NCI-H524 treated with DMSO at 0.1 percent for 48 hours (cell line): ENCODE data around the gene ELAPOR2.
"Not testable (repeated sequence)": the region's sequence is repeated elsewhere in the genome, so short reads cannot be mapped to it uniquely, and the experiment has no call there.

ENCODE experiments used
- DNase-seq: peaks from one replicate; lab custom pipeline; 2025; lab: John Stamatoyannopoulos, UW

ELAPOR2 gene

DNA sequence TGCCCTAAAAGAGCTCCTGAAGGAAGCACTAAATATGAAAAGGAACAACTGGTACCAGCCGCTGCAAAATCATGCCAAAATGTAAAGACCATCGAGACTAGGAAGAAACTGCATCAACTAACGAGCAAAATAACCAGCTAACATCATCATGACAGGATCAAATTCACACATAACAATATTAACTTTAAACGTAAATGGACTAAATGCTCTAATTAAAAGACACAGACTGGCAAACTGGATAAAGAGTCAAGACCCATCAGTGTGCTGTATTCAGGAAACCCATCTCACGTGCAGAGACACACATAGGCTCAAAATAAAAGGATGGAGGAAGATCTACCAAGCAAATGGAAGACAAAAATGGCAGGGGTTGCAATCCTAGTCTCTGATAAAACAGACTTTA is 17.9 kb downstream of the ELAPOR2 start:
- not testable (repeated sequence) for DNase-seq

DNA sequence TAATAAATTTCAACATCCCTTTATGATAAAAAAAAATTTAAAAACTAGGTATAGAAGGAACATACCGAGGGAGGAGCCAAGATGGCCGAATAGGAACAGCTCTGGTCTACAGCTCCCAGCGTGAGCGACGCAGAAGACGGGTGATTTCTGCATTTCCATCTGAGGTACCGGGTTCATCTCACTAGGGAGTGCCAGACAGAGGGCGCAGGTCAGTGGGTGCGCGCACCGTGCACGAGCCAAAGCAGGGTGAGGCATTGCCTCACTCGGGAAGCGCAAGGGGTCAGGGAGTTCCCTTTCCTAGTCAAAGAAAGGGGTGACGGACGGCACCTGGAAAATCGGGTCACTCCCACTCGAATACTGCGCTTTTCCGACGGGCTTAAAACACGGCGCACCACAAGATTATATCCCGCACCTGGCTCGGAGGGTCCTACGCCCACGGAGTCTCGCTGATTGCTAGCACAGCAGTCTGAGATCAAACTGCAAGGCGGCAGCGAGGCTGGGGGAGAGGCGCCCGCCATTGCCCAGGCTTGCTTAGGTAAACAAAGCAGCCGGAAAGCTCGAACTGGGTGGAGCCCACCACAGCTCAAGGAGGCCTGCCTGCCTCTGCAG is 19.7 kb downstream of the ELAPOR2 start:
- not testable (repeated sequence) for DNase-seq

DNA sequence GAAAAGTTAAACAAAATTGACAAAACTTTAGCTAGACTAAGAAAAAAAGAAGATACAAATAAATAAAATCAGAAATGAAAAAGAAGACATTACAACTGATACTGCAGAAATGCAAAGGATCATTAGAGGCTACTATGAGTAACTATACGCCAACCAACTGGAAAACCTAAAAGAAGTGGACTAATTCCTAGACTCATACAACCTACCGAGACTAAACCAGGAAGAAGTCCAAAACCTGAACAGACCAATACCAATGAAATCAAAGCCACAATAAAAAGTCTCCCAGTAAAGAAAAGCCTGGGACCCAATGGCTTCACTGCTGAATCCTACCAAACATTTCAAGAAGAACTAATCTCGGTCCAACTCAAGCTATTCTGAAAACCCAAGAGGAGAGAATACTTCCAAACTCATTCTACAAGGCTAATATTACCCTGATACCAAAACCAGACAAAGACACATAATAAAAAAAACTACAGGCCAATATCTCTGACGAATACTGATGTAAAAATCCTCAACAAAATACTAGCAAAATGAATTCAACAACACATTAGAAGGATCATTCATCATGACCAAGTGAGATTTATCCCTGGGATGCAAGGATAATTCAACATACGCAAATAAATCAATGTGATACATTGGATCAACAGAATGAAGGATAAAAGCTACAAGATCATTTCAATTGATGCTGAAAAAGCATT is 20.3 kb downstream of the ELAPOR2 start:
- DNase-seq = no peak

DNA sequence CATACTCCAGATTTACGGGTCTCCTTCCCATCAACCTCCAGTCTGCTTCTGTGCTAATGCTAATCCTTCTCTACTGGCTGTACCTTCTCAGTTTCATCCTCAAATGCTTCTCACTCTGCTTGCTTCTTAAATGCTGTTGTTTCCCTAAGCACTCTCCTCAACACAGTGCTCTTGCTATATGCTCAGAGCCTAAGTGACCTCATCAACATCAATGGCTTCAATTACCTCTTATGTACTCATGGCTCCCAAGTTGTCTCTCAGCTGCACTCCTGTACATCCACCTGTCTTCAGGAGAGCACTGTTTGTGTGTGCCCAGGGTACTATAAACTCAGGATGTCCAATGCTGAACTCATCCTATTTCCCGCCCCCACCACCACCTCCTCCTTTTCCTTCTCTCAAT is 22.5 kb downstream of the ELAPOR2 start:
- no peak for DNase-seq

DNA sequence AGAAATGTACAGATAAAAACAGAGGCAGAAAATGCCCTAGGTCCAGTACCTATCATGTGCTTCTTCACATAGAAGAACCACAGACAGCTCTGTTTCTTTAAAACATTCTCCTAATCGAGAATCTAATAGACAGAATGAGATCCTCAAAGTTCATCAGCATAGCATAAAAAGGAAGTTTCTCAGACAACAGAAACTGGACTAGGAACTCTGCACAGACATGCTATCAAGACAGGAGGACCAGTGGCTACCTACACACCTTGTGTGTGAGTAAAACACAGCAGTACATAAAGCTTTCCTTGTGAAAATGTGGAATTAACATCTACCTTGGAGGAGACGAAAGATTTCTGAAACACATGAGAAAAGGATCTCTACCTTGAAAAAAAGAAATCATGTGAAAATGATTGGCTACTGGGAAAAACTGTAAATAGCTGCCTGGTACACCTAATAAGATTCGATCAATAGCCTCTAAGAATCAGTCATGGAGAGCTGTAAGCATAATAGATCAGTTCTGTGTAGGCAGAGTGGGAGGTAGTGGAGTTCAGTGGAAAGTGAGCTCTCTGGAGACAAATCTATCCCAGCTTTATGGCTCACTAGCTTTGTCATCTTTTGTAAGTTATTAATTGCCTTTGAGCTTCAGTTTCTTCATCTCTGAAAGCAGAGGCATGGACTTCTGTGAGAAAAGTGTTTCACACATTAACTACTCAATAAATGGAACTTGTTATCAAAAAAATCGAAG is 26.7 kb downstream of the ELAPOR2 start:
- no peak for DNase-seq

DNA sequence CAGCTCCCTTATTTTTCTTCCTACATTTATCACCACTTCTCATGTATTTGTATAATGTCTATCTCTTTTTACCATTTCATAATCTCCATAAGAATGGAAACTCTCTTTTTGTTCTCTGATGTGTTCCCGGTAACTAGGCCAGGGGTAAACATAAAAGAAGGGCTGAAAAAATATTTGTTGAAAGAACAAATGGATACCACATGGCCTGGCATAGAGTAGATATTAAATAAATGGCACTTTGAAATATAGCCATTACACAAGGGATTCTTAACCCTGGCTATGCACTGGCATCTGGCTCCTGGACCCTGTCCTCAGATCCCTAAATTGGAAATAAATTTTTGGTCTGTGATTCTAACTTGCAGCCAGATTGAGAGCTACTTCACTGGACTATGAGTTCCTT is 30.4 kb downstream of the ELAPOR2 start:
- no peak for DNase-seq

DNA sequence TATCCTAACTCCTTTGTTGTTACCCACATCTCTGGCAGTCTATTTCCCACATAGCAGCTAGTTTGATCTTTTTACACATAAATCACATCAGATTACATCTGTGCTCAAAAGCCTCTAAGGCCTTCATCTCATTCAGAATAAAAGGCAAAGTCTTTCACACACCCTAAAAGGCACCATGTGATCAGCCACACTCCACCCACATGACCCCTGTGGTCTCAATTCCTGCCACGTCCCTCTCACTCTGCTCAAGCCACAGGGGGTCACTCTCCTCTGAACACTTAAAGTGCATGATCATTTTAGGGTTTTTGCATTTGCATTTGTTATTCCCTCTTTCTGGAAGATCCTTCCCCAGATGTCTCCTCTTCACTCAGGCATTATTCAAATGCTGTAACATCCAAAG is 30.8 kb downstream of the ELAPOR2 start:
- no peak for DNase-seq

DNA sequence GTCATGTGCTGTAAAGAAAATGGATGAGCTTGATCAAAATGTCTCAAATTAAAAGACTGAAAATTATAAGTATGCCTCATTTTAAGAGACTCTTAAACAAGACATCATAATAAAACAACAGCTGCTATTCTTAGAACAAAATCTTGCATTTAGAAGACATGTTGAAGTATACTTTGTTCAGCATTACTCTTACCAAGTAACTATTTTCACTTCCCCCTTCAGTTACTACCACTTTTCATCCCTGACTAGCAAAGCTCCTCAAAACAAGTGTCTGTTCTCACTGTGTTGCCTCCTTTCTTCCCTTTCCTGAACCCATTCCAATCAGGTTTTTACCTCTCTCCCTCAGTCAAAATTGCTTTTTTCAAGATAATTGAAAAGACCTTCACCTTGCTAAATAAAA is 31.6 kb downstream of the ELAPOR2 start:
- DNase-seq = no peak

DNA sequence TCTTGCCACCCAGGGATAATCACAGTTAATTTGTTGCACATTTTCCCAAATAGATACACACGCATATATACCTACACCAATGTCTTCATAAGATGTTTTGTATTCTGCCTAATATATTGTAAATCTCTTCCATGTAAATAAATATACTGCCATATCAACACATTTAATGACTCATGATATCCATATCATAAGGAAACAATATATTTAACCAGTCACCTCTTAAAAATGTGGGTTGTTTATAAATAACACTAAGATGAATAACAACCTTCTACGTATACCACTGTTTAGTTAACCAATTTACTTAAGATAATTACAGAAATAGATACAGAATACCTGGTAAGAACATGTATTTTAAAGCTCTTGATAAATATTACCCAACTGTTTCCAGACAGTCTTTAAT is 38.2 kb downstream of the ELAPOR2 start:
- no peak for DNase-seq

DNA sequence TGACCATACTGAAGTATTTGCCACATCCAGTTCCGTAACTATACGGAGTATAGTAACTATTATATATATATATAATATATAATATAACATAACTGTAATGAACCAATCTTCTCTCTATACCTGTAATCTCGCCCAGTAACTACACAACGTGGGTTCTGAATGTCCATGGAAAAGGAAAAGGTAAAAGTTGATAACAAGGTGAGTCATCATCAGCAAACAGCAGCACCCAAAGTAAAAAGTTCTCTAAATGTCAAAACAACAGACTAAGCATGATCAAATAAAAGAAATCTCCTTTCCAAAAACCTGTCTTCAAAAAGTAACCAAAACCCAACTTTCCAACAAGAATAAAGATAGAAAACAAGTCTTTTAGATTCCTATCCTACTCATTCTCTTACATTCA is 42.8 kb downstream of the ELAPOR2 start:
- no peak for DNase-seq

DNA sequence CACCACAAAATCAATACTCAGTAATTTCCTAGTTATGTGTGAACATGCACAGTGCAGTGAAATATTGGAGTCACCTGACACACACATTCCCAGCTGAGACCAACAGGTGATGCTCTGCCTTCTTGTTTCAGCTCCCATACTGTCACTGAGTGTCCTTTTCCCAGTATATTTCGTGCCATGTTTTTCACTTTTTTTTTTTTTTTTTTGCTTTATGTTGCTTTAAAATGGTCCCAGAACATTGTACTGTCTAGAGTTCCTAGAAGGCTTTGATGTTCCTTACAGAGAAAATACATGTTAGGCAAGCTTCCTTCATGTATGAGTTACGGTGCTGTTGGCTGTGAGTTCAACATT is 45.6 kb downstream of the ELAPOR2 start:
- DNase-seq = no peak

DNA sequence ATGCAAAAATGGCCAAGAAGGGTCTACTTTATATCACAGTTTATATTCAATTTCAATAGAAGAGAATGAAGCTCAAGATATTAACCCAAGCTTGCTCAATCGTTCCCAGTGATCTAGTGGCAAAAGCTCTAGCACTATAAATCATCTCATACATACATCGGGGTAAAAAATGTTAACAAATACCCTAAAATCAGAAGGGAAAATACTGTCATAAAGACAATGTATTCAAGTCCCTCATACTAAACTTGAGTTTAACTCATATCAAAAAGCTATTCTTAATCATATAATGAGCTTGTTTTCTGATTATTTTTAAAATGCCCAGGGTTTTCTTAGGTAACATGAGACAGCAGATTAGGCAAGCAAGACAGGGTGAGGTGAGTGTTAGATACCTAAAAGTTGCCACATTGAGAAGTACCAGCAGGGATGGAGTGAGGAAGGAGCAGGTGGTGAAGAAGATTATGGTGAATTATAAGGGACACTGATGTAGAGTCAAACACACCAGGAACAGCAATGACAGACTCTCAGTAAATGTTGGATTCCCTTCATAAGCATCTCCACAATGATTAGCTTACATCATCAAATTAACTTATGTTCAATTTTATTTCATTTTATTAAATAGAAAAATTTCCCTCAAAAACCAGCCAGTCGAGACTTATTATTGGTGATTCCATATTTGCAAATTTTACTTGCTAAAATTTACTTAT is 46.2 kb downstream of the ELAPOR2 start:
- no peak for DNase-seq
